Natural killer cell treated with Interleukin-12 subunit alpha and Interleukin-12 subunit beta and Interleukin-15 and Interleukin-18, amount 100 ng/mL, for 72 hours (primary cell): Measurements from ENCODE around the gene BOD1. TPM values are rescaled to one million over a fixed set of nuclear protein-coding genes. Genes with fewer than 3 reads are reported as not detected.
A peak's percentile ranks its signal among the peaks of the same experiment; 100 is the strongest.

Experiments
- ATAC-seq, 2 donors: fragments of 150-1000 bp; cut with Tn5 transposase in 1 of 2; sonication (Bioruptor Pico), chemical (Tn5 transposase) in 1 of 2; 2 replicates each; pipeline ENCODE4 v1.10.0; 2021
- DNase-seq: peaks from one replicate; pipeline ENCODE4 v3.0.0; 2022; ENCODE audit warnings: low spot score
- H3K27ac Mint-ChIP-seq, 2 donors: 1 replicate in 1 of 2; 2 replicates in 1 of 2; pipeline ENCODE4 v1.8.0; 2022; ENCODE audit warnings: mixed read lengths in 2 of 2, mild to moderate bottlenecking in 1 of 2, moderate library complexity in 1 of 2
- H3K27me3 Mint-ChIP-seq, 2 donors: 1 replicate in 1 of 2; 2 replicates in 1 of 2; pipeline ENCODE4 v1.8.0; 2022; ENCODE audit warnings: mixed read lengths in 2 of 2
- H3K36me3 Mint-ChIP-seq: one replicate; pipeline ENCODE4 v1.8.0; 2022; ENCODE audit warnings: mixed read lengths
- H3K4me1 Mint-ChIP-seq, 2 donors: 1 replicate in 1 of 2; 2 replicates in 1 of 2; pipeline ENCODE4 v1.8.0; 2022; ENCODE audit warnings: low read depth in 2 of 2, mixed read lengths in 2 of 2, mild to moderate bottlenecking in 1 of 2
- H3K4me3 Mint-ChIP-seq: one replicate; pipeline ENCODE4 v1.8.0; 2022; ENCODE audit warnings: mixed read lengths
- H3K9me3 Mint-ChIP-seq: 2 replicates; pipeline ENCODE4 v1.8.0; 2022; ENCODE audit warnings: mixed read lengths
- total RNA-seq, 2 donors: library from RNA; stranded (reverse); gene quantifications; one replicate each; pipeline ENCODE4 v1.2.3, GENCODE V29; 2022

Gene BOD1
- total RNA-seq, 2 donors from 2014 or later, result 16.3 to 24.4 TPM

DNA sequence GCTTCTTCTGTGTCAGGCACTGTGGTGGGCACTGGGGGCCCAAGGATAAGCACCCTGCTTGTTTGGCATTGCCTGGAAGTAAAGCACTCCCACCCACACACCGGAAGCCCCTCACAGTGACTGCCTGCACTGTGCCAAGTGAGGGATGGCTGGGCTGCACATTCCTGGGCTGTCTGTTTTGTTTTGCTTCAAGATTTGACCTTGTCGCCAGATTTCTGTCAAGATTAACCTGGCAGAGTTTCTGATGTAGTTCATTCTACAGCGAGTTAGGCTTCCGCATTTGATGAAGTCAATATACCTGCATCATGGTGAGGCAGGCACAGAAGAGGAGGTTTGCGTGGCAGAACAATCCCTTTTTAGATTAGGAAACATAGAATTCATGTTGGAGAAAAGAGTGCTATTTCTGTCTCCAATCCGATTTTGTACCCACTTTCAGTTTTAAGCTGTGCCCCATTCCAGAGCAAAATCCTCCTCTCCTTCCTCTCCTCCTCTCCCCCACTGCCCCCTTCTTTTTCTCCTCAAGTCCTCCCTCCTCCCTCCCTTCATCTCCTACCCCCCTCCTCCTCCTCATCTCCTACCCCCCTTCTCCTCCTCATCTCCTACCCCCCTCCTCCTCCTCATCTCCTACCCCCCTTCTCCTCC lies 14.4 kb upstream of the BOD1 start:
- Mint-ChIP-seq H3K36me3 (no peaks in the 10 kb centered on the region), H3K4me3 (no peak overlapping the region), H3K4me1 (no peaks in the 10 kb centered on the region), H3K27me3 (peaks cover 15 to 23% of the 10 kb centered on the region in 2 donors), H3K9me3 (no peaks in the 10 kb centered on the region), H3K27ac (no peak overlapping the region)
- DNase-seq (no peak), ATAC-seq (no peak)

DNA sequence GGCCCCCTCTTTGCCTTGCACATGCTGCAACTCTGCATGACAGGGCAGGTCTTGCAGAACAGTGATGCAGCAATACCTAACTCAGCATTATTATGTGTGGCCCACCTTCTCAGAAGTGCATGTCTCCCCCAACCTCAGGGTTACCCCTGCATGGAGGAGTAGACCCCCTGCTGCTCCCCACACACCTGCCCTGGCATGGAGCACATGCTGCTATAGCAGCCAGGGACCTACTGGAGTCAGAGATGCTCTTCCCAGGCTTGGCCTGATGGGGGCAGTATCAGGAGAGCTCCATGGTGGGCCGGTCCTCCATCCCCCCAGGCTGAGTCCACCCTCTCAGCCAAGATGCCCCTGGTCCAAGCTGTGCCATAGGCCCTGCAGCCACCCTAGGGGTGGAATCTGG lies 13.2 kb upstream of the BOD1 start:
- peak; percentile 29 to 49 for ATAC-seq
- Mint-ChIP-seq H3K9me3 (no peaks in the 10 kb centered on the region), H3K36me3 (no peaks in the 10 kb centered on the region), H3K4me3 (no peak overlapping the region), H3K27me3 (peaks cover 10 to 17% of the 10 kb centered on the region in 2 donors), H3K4me1 (no peaks in the 10 kb centered on the region), H3K27ac (no peak overlapping the region)
- no peak for DNase-seq

DNA sequence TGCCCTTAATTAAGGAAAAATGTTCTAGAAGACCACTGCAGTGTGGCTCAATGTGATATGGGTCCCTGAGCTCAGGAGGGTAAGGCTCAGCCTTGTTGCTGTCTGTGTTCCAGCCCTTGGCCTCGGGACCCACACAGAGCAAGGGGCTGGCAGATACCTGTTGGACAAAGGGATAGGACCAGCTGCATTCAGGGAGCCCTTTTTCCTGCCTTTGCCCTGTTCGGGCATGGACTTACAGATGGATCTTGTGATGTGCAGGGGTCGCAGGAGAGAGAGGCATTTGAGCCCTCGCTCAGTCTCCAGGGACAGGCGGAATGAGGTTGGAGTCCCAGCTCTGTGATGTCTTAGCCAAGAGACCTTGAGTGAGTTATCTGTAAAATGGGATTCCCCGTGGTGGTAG lies 12.1 kb upstream of the BOD1 start:
- H3K4me3 Mint-ChIP-seq, result no peak overlapping the region

DNA sequence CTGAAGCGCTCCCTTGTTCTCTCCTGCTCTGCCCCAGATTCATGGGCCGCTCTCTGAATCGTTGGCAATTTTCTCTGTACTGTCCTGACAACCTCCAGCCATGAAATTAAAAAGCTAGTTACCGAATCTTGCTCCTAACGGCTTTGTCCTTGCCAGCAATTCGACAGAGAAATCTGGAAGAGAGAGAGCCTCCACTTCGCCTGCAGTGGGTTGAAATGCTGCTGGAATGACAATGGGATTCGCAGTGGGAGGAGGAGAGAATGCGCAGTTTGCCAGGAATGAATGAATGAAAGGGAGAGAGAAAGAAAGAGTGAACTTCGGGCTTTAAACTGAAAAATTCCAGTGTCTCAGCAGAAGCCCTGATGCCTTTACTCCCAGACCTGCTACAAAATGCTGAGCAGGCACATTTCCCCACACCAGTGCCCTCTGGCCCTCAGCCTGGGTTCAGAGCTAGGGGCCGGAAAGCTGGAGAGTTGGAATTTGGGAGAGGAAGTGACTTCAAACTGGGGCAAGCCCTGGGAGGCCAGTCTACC lies 11.5 kb upstream of the BOD1 start:
- H3K4me1 Mint-ChIP-seq, result no peaks in the 10 kb centered on the region
- H3K36me3 Mint-ChIP-seq, result no peaks in the 10 kb centered on the region
- H3K4me3 Mint-ChIP-seq, result no peak overlapping the region
- no peak overlapping the region for H3K27ac Mint-ChIP-seq
- DNase-seq, result no peak
- H3K9me3 Mint-ChIP-seq, result no peaks in the 10 kb centered on the region
- H3K27me3 Mint-ChIP-seq, result peaks cover 7 to 16% of the 10 kb centered on the region in 2 donors
- no peak for ATAC-seq

More for the DNA sequence above, 12.1 kb upstream of the BOD1 start:
- Mint-ChIP-seq H3K36me3 (no peaks in the 10 kb centered on the region), H3K9me3 (no peaks in the 10 kb centered on the region), H3K27me3 (peaks cover 7 to 16% of the 10 kb centered on the region in 2 donors), H3K4me1 (no peaks in the 10 kb centered on the region), H3K27ac (no peak overlapping the region)
- DNase-seq (no peak), ATAC-seq (no peak)

DNA sequence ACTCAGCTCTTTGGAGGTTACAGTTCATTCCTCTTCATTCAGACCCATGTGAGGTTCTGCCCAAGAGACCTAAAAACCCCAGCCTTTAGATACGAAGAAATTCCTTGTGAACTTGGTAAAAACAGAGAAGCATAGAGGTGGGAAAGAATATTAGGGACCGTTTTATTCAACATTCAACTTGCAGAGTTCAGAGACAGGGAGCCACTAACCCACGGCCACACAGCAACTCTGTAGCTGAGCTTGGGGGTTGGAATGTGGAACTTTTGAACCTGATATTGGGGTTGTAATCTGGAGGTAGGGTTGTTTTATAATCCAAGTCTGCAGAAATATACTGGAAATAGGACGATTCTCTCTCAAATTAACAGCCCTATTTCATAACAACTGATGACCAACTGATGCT lies 10.8 kb upstream of the BOD1 start:
- no peak for DNase-seq
- H3K27me3 Mint-ChIP-seq, result peaks cover 7 to 14% of the 10 kb centered on the region in 2 donors
- no peaks in the 10 kb centered on the region for H3K36me3 Mint-ChIP-seq
- H3K27ac Mint-ChIP-seq, result no peak overlapping the region
- H3K4me3 Mint-ChIP-seq, result no peak overlapping the region
- no peaks in the 10 kb centered on the region for H3K4me1 Mint-ChIP-seq
- no peak for ATAC-seq
- H3K9me3 Mint-ChIP-seq, result no peaks in the 10 kb centered on the region

DNA sequence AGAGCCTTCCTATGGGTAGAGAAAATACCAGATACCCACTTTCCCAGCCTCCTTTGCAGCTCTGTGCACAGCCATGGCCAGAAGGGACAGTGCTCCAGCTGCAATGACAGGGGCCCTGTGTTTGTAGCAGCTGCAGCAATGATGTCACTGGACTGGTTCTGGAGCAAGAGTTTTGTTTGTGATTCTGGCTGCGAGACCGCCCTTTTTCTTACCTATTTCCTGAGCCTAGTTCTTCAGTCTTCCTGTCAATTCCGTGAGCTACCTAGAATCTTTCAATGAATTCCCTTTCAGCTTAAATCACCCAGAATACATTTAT lies 10.0 kb upstream of the BOD1 start:
- DNase-seq (no peak), ATAC-seq (no peak)
- Mint-ChIP-seq H3K36me3 (no peaks in the 10 kb centered on the region), H3K9me3 (no peaks in the 10 kb centered on the region), H3K27me3 (peaks cover 2 to 10% of the 10 kb centered on the region in 2 donors), H3K27ac (no peak overlapping the region), H3K4me3 (no peak overlapping the region), H3K4me1 (no peaks in the 10 kb centered on the region)

DNA sequence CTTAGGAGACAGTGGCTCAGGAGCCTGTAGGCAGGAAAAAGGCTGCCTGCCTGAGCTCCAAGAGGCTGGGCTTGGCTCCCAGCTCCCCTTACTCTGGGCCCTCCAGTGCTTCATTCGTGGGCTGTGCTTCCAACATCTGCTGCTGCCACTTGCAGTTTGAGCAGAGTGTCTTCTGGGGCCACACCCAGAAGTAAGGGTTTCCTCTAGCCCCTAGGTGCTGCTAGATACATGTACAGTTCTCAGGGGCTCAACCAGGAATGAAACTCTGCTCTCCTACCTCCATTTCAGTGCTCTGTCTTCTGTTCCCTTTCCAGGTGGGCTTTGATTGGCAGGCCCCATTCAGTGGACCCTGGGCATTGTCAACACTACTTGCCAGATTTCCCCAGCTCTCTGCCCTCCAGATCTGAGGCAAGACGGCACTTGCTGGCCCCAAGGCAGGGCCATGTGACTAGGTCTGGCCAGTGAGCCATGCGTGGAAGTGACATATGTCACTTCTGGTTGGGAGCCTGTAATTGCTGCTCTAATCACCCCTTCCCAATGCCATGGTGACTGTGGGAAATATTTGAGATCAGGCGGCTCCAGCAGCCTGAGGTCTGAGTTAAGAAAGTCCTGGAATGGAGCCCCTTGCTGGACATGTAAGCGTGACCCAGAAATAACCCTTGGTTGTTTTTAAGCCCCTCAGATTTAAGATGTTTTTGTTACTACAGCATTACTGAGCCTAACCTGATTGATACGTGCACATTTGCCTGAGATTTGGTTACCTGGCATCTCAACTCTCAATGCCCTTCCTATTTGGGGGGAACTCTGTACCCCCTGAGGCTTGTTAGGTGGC lies 9.4 kb upstream of the BOD1 start:
- no peaks in the 10 kb centered on the region for H3K9me3 Mint-ChIP-seq
- H3K4me1 Mint-ChIP-seq, result no peaks in the 10 kb centered on the region
- ATAC-seq (no peak), DNase-seq (no peak)
- no peak overlapping the region for H3K4me3 Mint-ChIP-seq
- H3K36me3 Mint-ChIP-seq, result no peaks in the 10 kb centered on the region
- H3K27me3 Mint-ChIP-seq, result peaks cover 0 to 9% of the 10 kb centered on the region in 2 donors
- no peak overlapping the region for H3K27ac Mint-ChIP-seq

DNA sequence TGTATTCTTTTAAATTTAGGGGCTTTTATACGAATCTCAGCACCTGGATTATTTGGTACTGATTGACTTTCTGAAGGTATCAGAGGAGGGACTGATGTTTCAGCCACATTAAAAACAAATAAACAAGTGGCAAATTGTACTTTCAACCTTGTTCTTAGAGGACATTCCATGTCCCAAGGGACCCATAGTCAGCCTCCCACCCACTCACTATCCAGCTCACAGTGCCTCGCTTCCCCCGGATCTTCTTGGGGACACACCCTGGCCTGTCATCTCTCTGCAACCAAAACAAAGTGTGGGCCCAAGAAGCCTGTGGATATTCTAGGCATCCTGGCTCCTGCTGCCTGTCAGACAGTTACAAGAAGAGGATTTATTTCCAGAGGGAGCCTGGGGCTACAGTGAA lies 8.8 kb upstream of the BOD1 start:
- no peaks in the 10 kb centered on the region for H3K4me1 Mint-ChIP-seq
- no peak for DNase-seq
- no peak overlapping the region for H3K4me3 Mint-ChIP-seq
- ATAC-seq, result no peak
- H3K36me3 Mint-ChIP-seq, result no peaks in the 10 kb centered on the region
- H3K27me3 Mint-ChIP-seq, result peaks cover 0 to 9% of the 10 kb centered on the region in 2 donors
- H3K9me3 Mint-ChIP-seq, result no peaks in the 10 kb centered on the region
- H3K27ac Mint-ChIP-seq, result no peak overlapping the region

DNA sequence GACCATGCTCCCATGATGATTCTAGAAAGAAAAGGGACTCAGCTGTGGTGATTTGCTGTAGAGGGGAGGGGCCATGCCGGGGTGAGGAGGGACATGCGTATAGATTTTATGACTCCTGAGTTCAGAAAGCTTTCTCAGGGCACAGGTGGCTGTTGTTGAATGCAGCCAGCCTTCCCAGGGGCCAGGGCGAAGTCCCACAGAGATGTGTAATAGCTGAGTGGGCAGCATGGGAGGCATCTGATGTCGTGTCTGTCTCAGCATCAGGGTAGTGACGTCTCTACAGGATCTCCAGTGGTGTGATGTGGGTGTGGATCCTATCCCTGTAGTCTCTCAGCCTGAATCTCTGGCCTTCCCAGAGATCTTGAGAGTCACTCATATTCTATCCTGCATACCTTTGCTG lies 7.8 kb upstream of the BOD1 start:
- DNase-seq, result no peak
- no peak for ATAC-seq
- no peak overlapping the region for H3K27ac Mint-ChIP-seq
- H3K4me1 Mint-ChIP-seq, result no peaks in the 10 kb centered on the region
- no peaks in the 10 kb centered on the region for H3K9me3 Mint-ChIP-seq
- H3K27me3 Mint-ChIP-seq, result peaks cover 0 to 9% of the 10 kb centered on the region in 2 donors
- no peaks in the 10 kb centered on the region for H3K36me3 Mint-ChIP-seq
- no peak overlapping the region for H3K4me3 Mint-ChIP-seq

DNA sequence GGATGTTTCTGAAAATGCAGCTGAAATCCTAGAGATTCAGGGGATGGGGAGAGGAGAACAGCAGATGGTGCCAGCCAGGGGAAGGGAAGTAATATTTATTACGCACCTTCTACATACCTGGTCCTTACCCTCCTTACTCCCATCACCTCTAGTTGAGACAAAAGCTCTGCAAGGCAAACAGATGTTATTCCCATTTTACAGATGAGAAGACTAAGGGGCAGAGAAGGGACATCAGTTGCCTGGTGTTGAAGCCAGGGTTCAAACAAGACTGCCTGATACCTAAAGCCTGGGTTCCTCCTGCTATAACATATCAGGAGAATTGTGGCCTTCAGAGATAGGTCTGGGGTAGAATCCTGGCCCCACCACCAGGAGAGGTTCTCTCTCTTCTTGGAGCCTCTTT lies 7.3 kb upstream of the BOD1 start:
- Mint-ChIP-seq H3K27ac (no peak overlapping the region), H3K9me3 (no peaks in the 10 kb centered on the region), H3K27me3 (peaks cover 0 to 9% of the 10 kb centered on the region in 2 donors), H3K4me3 (no peak overlapping the region), H3K4me1 (no peaks in the 10 kb centered on the region), H3K36me3 (no peaks in the 10 kb centered on the region)
- DNase-seq (no peak), ATAC-seq (no peak)

DNA sequence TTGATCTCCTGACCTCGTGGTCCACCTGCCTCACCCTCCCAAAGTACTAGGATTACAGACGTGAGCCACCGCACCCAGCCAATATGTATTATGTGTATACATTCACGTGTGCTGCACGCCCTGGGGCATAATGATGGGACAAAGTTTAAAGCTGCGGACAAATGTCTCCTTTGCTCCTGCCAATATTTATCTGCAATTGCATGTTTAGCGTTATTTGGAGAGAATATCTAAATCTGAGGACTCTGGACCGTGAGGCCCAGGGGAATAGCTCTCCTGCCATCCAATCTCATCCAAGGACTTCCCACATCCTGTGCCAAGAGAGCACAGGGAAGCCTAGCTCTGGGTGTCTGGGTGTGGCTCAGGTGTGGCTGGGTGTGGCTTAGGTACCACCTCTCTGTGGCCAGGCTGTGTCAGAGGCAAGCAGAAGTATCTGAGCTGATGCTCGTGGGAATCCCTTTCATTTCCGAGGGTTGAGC lies 6.9 kb upstream of the BOD1 start:
- ATAC-seq, result no peak
- Mint-ChIP-seq H3K9me3 (no peaks in the 10 kb centered on the region), H3K27ac (no peak overlapping the region)

DNA sequence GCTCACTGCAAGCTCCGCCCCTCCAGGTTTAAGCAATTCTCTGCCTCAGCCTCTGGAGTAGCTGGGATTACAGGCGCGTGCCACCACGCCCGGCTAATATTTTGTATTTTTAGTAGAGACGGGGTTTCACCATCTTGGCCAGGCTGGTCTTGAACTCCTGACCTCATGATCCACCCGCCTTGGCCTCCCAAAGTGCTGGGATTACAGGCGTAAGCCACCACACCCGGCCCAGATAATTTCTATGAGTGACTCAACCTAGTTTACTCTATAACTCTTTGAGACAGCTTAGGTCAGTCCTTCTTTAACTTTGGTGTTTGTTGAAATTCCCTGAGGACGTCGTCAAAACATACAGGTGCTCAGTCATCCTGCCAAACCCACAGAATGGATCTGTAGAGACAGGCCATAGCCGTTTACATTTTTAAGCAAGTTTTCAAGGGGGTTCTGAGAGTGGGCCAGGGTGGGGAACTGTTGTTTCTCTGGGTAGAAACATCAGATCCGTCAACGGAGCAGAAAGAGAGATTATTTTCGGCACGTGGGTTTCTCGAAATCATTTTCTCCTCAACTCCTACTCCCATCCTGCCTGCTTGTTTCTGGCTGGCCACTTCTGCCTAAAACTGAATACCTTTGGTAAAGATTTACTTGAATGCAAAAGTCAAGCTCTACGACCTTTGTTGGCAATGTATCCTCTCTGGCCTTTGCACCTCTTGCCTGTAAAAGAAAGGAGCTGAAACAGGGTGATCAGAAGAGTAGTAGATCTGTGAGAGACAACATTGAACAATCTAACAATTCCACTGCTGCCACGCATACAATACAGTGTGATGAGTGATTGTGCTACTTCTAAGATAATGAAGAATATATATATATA lies 6.0 kb upstream of the BOD1 start:
- ATAC-seq (no peak), DNase-seq (no peak)
- peaks cover 0 to 5% of the 10 kb centered on the region in 2 donors for H3K27me3 Mint-ChIP-seq
- H3K9me3 Mint-ChIP-seq, result no peaks in the 10 kb centered on the region
- H3K36me3 Mint-ChIP-seq, result no peaks in the 10 kb centered on the region
- H3K4me1 Mint-ChIP-seq, result peaks cover 0 to 2% of the 10 kb centered on the region in 2 donors
- H3K4me3 Mint-ChIP-seq, result no peak overlapping the region
- no peak overlapping the region for H3K27ac Mint-ChIP-seq

More for the DNA sequence above, 6.9 kb upstream of the BOD1 start:
- Mint-ChIP-seq H3K4me1 (no peaks in the 10 kb centered on the region), H3K4me3 (no peak overlapping the region), H3K27me3 (peaks cover 0 to 9% of the 10 kb centered on the region in 2 donors), H3K36me3 (no peaks in the 10 kb centered on the region)
- no peak for DNase-seq

DNA sequence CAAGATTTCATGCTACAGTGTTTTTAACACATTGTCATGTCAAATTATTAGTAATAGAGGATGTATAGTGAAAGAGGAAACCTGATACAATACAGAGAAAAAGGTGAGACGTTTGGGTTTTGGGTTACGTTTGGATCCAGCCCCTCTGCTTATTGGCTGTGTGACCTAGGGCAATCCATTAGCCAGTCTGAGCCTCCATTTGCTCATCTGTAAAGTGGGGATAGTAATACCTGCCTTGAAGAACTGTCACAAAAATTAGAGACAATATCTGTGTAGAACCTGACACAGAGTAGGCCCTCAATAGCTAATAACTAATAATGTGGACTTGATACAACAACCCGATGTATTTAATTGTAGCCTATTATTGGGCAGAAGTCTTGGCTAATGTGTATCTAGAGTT lies 4.3 kb upstream of the BOD1 start:
- Mint-ChIP-seq H3K36me3 (no peaks in the 10 kb centered on the region), H3K4me3 (no peak overlapping the region), H3K4me1 (peaks cover 8 to 10% of the 10 kb centered on the region in 2 donors), H3K27ac (no peak overlapping the region), H3K9me3 (no peaks in the 10 kb centered on the region), H3K27me3 (no peaks in the 10 kb centered on the region)
- ATAC-seq, result no peak
- DNase-seq, result no peak
